Measurements from ENCODE around the gene CEP170B.
"Not testable (repeated sequence)": the region's sequence is repeated elsewhere in the genome, so short reads cannot be mapped to it uniquely, and the experiment has no call there.

Gene CEP170B

GRCh38 chr14:104892531-104893434 lies 27.7 kb downstream of the CEP170B start:
- no peak for DNase-seq

DNA sequence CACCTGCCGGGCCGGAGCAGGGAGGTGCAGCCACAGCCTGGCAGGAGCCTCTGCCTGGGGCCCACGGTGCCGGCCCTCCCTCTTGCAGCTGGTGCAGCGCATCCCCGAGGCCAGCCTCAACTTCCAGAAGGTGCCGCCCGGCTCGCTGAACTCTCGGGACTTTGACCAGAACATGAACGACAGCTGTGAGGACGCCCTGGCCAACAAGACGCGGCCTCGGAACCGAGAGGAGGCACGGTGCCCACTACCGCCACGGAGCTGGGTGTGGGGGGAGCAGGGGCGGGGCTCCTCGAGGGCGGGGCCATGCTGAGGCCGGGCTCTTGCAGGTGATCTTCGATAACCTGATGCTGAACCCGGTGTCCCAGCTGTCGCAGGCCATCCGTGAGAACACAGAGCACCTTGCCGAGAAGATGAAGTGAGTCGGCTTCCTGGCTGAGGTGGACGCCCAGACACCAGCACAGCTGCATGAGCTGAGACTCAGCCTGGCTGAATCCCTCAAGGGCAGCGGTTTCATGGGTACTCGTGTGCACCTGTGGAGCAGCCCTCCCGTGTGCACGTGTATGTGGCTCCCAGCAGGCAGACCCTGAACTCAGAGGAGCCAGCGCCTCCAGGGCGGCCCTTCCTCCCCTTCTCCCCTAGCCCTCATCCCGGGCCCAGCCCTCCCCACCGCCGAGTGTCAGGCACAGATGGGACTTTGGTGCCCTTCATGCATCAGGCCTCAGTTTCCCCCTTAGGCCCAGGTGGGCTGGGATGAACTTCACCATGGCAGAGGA lies 28.6 kb downstream of the CEP170B start:
- no peak for DNase-seq

DNA sequence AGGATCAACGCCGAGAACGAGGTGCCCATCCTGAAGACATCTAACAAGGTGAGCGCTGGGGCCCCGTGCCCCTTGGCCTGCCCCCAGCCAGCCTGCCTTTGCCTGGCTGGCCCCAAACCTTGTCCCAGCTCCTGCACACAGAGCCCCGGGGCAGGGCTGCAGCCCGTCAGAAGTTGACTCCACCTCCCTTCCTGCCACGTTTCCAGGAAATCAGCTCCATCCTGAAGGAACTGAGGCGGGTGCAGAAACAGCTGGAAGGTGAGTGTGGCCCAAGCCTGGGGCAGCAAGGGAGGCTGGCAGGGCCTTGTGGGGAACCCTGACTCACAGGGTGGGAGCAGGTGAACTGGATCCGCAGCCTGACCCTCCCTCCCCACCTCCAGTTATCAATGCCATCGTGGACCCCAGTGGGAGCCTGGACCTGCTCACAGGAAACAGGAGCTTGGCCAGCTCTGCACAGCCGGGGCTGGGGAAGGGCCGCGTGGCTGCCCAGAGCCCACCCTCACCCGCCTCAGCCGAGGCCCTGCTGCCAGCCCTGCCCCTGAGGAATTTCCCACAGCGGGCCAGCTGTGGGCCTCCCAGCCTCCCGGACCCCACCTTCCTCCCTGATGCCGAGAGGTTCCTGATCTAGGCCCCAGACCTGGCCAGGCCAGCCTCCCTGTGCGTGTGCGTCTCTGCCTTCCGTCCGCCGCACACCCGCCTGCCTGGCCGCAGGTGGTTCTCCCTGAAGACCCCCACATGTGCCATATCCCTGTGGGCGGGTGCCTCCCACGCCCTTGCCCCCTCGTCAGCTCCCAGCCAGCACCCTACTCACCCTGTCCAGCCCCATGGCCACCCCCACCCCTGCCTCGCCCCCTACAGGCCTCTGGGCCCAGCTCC lies 29.5 kb downstream of the CEP170B start:
- DNase-seq, result no peak

DNA sequence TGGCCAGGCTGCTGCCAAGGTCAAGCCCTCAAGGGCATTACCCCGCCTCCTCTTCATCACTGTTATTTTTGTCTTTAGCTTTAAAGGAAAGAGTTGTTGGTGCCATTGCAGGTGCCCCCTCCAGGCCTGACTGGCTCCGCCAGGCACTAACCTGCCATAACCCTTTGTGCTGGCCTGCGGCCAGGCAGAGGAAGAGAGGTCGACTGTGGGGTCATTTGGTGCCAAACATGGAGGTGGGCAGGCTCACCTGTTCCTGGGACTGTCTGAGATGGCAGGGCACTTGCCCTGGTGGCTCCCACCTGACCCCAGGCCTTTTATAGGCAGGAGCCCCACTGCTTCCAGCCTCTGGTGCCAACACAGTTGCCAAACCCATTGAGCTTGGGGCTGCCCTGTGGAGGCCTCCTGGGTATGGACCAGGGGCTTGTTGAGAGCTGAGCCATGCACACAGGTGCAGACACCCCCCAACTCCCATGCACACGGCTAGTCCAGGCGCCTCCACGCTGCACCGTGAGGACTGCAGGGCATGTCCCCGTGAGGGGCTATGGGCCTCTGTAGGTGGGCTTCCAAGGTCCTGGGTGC lies 30.2 kb downstream of the CEP170B start:
- DNase-seq, result no peak

DNA sequence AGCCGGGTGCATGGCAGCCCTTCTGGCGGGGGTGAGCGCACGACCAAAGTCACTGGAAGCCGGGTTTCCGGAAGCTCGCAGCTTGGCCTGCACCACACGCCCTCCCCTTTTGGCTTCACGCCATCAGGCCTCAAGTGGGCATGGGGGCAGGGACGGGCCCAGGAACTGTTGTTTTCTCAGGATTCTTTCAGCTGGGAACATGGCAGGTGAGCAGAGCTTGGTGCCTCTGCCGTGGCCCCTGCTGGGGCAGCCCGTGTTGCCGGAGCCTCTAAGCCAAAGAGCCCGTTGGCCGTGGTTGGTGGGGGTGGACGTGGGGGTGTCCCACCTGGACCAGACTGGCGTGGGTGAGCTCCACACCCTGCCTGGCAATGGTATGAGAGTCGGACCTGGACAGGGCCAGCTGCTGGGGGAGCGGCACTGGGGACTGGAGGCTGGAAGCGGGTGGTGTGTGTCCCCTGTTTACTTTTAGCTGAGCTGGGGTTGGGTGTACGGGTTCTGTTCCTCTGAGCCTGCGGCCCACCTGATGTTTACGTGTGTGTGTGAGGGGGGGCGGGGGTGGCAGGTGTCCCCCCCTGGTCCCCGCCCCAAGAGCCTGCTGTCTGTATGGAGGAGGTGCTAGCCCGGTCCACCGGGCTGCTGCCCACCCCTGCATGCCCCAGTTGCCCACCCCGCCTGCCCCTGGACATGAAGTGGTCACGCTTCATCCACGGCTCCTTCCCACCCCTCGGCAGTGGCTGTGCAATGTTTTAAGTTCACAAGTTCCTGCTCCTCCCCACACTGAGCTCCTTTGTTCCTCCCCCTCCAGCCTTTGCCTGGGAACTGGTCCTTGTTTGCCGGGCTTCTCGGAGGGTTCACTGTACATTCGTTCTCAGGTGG lies 31.0 kb downstream of the CEP170B start:
- DNase-seq, result no peak

GRCh38 chr14:104897330-104898194 lies 32.5 kb downstream of the CEP170B start:
- DNase-seq, result no peak

- no peak for DNase-seq
Observed at GRCh38 chr14:104898195-104898558, 33.1 kb downstream of the CEP170B start.

DNA sequence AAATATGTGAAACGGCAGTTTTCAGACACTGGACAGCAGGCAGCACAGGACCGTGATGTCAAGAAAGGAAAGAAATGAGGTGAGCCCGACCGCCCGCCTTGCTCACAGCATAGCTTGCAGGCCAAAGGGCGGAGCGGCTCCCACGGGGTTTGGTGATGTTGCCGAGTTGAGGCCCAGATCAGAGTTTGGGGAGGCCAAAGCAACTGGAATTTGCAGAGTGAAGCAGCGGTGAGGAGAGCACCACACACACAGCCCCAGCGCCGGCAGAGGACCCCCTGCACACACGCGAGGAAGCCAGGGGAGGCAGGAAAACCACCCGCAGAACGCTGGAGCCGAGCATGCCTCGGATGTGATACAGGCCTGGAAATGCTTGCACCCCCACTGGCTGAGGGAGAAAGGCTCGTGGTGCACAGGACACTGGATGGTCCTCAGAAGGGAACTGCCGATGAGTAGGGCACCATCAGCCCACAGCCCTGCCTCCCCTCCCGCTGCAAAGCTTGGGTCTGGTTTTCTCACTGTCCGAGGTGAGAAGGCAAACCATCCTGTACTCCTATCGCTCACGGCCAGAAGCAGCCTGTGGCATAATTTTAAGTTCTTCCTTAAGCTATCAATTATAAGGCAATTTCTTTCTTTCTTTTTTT lies 33.9 kb downstream of the CEP170B start:
- DNase-seq, result no peak

GRCh38 chr14:104899781-104900180 lies 34.7 kb downstream of the CEP170B start:
- no peak for DNase-seq

GRCh38 chr14:104900639-104901512 lies 35.8 kb downstream of the CEP170B start:
- DNase-seq, result no peak

GRCh38 chr14:104903990-104904389 lies 38.9 kb downstream of the CEP170B start:
- peak in 1 of 2 experiments; percentile 19 for DNase-seq

DNA sequence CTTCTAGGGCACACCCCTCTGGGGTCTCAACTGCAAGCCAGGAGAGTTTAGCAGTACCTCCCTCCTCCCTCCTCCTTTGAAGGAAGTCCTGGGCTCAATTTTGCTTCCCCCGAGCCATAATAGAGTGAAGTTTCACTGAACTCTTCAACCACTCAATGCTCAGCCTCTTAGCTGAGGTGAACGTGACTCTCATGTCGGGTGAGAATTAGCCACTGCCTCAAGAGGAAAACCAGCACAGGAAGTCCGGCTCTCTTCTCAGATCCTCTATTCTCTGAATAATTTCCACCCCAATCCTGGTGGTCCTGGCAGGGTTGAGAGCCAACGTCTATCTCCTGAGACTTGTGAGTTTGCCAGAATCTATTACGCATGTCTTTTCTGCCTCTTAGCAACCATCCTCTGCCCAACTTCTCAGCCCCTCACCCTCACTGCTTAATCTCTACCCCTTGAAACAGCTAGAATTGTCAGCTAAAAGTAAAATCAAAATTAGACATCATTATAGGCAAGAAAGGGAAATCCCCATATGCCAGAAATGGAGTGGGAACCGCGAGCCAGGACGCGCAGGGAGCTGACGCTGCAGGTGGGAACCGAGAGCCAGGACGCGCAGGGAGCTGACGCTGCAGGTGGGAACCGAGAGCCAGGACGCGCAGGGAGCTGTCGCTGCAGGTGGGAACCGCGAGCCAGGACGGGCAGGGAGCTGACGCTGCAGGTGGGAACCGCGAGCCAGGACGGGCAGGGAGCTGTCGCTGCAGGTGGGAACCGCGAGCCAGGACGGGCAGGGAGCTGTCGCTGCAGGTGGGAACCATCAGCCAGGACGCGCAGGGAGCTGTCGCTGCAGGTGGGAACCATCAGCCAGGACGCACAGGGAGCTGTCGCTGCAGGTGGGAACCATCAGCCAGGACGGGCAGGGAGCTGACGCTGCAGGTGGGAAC lies 39.8 kb downstream of the CEP170B start:
- DNase-seq, result not testable (repeated sequence)

DNA sequence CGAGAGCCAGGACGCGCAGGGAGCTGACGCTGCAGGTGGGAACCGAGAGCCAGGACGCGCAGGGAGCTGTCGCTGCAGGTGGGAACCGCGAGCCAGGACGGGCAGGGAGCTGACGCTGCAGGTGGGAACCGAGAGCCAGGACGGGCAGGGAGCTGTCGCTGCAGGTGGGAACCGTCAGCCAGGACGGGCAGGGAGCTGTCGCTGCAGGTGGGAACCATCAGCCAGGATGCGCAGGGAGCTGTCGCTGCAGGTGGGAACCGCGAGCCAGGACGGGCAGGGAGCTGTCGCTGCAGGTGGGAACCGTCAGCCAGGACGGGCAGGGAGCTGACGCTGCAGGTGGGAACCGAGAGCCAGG lies 40.5 kb downstream of the CEP170B start:
- not testable (repeated sequence) for DNase-seq

DNA sequence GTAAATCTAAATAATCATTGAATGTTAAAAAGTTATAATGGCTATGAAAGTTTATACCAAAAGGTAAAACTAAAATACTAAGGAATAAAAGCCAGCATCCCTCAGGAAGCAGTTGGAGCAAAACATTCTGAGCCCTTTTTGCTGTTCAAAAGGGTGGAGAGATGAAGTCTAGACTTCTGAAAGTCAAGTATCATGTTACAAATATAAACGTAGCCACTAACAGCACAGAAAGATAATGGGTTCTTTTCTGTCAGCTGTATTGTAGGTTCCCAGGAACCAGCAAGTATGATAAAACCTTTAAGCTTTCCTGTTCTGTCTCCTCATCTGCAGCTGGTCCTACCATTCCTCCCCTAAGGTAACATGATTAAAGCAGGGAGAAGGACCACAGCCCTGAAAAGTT lies 43.2 kb downstream of the CEP170B start:
- DNase-seq, result no peak

- no peak for DNase-seq
Observed at GRCh38 chr14:104912053-104912452, 47.0 kb downstream of the CEP170B start.

GRCh38 chr14:104913435-104913834 lies 48.4 kb downstream of the CEP170B start:
- no peak for DNase-seq

DNA sequence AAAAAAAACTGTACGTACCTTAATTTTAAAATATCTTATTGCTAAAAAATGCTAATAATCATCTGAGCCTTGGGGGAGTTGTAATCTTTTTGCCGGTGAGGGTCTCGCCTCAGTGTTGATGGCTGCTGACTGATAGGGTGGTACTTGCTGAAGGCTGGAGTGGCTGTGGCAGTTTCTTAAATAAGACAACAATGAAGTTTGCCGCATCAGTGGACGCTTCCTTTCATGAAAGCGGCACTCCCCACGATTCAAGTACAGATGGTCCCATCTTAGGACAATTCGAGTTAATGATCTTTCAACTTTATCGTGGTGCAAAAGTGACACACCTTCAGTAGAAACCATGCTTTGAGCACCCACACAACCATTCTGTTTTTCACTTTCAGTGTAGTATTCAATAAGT lies 52.0 kb downstream of the CEP170B start:
- DNase-seq, result no peak

GRCh38 chr14:104917993-104918392 lies 52.9 kb downstream of the CEP170B start:
- DNase-seq, result no peak

All from cerebellar nuclear complex (tissue), 1 donor.